Transverse colon (tissue), 4 donors: ENCODE data around the gene RPS14. TPM values are rescaled to one million over a fixed set of nuclear protein-coding genes. Genes with fewer than 3 reads are reported as not detected.
"Not testable (repeated sequence)": the region's sequence is repeated elsewhere in the genome, so short reads cannot be mapped to it uniquely, and the experiment has no call there.

ENCODE experiments used
- DNase-seq: peaks from one replicate; pipeline ENCODE4 v3.0.0-alpha.2; 2019
- H3K27ac ChIP-seq, 4 donors: fragments of 200-600 bp; sonication (generic); 2 replicates each; pipeline ENCODE4 v1.5.1; 2016 to 2018; ENCODE audit warnings: inconsistent platforms in 4 of 4
- H3K27me3 ChIP-seq: fragments of 200-600 bp; sonication (generic); 2 replicates; pipeline ENCODE4 v1.5.1; 2017; ENCODE audit warnings: inconsistent platforms
- H3K36me3 ChIP-seq, 4 donors: fragments of 200-600 bp; sonication (generic); 2 replicates each; pipeline ENCODE4 v1.5.1; 2017 to 2019; ENCODE audit warnings: inconsistent platforms in 4 of 4
- H3K4me1 ChIP-seq, 4 donors: fragments of 200-600 bp; sonication (generic); 2 replicates each; pipeline ENCODE4 v1.5.1; 2017 to 2020; ENCODE audit warnings: inconsistent platforms in 4 of 4
- H3K4me3 ChIP-seq, 4 donors: fragments of 200-600 bp; sonication (generic); 1 replicate in 1 of 4; 2 replicates in 3 of 4; pipeline versions ENCODE4 v1.5.1 to v1.6.1; 2017 to 2019; ENCODE audit warnings: inconsistent platforms in 4 of 4
- H3K9me3 ChIP-seq, 2 donors: fragments of 200-600 bp; sonication (generic); 2 replicates each; pipeline ENCODE4 v1.5.1; 2017 to 2019; ENCODE audit warnings: inconsistent platforms in 2 of 2
- CTCF ChIP-seq, 5 experiments: fragments of 200-600 bp in 3 of 5; fragments of 450-650 bp in 2 of 5; sonication (generic) in 3 of 5; IDR thresholded peaks; 1 replicate in 2 of 5; 2 replicates in 3 of 5; pipeline ENCODE4 v1.5.1; 2016 to 2017; ENCODE audit warnings: antibody characterized with exemption in 5 of 5, inconsistent platforms in 3 of 5, mild to moderate bottlenecking in 2 of 5, moderate library complexity in 1 of 5
- EP300 ChIP-seq: sonication (generic); formaldehyde crosslinking; IDR thresholded peaks from one replicate; pipeline ENCODE4 v1.6.1; 2017; ENCODE audit warnings: antibody characterized with exemption, low read depth
- POLR2A ChIP-seq: fragments of 450-650 bp; IDR thresholded peaks from one replicate; pipeline ENCODE4 v1.6.1; 2016; ENCODE audit warnings: antibody characterized with exemption, mild to moderate bottlenecking, moderate library complexity
- POLR2AphosphoS5 ChIP-seq, 3 donors: sonication (generic); formaldehyde crosslinking; IDR thresholded peaks; one replicate each; pipeline ENCODE4 v1.6.1; 2016; ENCODE audit warnings: antibody characterized with exemption in 3 of 3
- WGBS, 2 donors: methylation state at CpG; one replicate each; pipeline ENCODE4 v1.1.5; 2018; ENCODE audit warnings: low coverage in 1 of 2; 5-methylcytosine and 5-hydroxymethylcytosine counted together
- in situ Hi-C, 4 donors: fragments of 200-750 bp; cut with MboI; loops; one replicate each; pipeline versions ENCODE4 v1.15.0 to v1.15.1; 2017; ENCODE audit warnings: low sequenced_read_pairs in 3 of 4, low pct_ligation_motif_present in 1 of 4, low pct_unique_long_range_greater_than_20kb in 1 of 4
- intact Hi-C: fragments of 100-400 bp; cut with DNase I; formaldehyde crosslinking; loops from one replicate; pipeline ENCODE4 v1.15.1; 2023; ENCODE audit warnings: low total_unique reads
- total RNA-seq, 4 donors: library from RNA; depleted of rRNA; stranded (reverse); fragments of >200 nt; gene quantifications; one replicate each; pipeline ENCODE4 v1.1.0, GENCODE V29; 2016

The RPS14 gene
- total RNA-seq, 4 donors from 2014 or later, result 1,179 to 2,387 (median 1,878) TPM

- Histone ChIP-seq H3K27ac (no peak overlapping the region), H3K9me3 (no peaks in the 10 kb centered on the region), H3K4me1 (peaks cover 0 to 12% (median 10%) of the 10 kb centered on the region in 4 donors), H3K4me3 (no peak overlapping the region), H3K27me3 (no peaks in the 10 kb centered on the region), H3K36me3 (no peaks in the 10 kb centered on the region)
- WGBS, 2 donors, result 73 to 82% methylated on average over 4 to 5 of the region's 5 CpGs
- TF ChIP-seq EP300 (no peak), POLR2A (no peak), POLR2AphosphoS5 (IDR thresholded peaks at IDR 0.05) (no peak), CTCF (IDR thresholded peaks at IDR 0.05) (no peak)
- intact Hi-C loops (no loop called here), in situ Hi-C loops (loop anchor here (25.0 kb wide), 3 partner anchors 167 to 292 kb away; partner anchors contain the start of genes CDX1 (in 2 of the 4) and PDGFRB (in 2 of the 4))
- DNase-seq, result no peak
Measured at GRCh38 chr5:150429410-150429873, 20.1 kb downstream of the RPS14 start.

GRCh38 chr5:150428978-150429377 is 20.6 kb downstream of the RPS14 start:
- 74 to 93% methylated on average over 4 to 5 of the region's 5 CpGs for WGBS, 2 donors

GRCh38 chr5:150428106-150428876 is 21.2 kb downstream of the RPS14 start:
- Histone ChIP-seq H3K27me3 (no peaks in the 10 kb centered on the region), H3K4me1 (peaks cover 0 to 12% (median 10%) of the 10 kb centered on the region in 4 donors), H3K36me3 (no peaks in the 10 kb centered on the region), H3K4me3 (no peak overlapping the region), H3K27ac (peak overlapping the region; percentile 23 to 45 (median 32)), H3K9me3 (no peaks in the 10 kb centered on the region)
- TF ChIP-seq EP300 (no peak), CTCF (IDR thresholded peaks at IDR 0.05) (no peak), POLR2AphosphoS5 (IDR thresholded peaks at IDR 0.05) (no peak), POLR2A (no peak)
- intact Hi-C loops, result no loop called here
- 10 to 46% methylated on average over 9 to 18 of the region's 18 CpGs for WGBS, 2 donors
- peak; percentile 67 for DNase-seq
- in situ Hi-C loops, result loop anchor here (25.0 kb wide), 3 partner anchors 166 to 291 kb away; partner anchors contain the start of genes CDX1 (in 2 of the 4) and PDGFRB (in 2 of the 4)

More at GRCh38 chr5:150428978-150429377, 20.6 kb downstream of the RPS14 start:
- intact Hi-C loops, result no loop called here
- no peaks in the 10 kb centered on the region for H3K9me3 ChIP-seq
- H3K36me3 ChIP-seq, result no peaks in the 10 kb centered on the region
- no peak overlapping the region for H3K4me3 ChIP-seq
- no peaks in the 10 kb centered on the region for H3K27me3 ChIP-seq
- H3K27ac ChIP-seq, result peak overlapping the region in 3 of 4 donors; percentile 31 to 45 (median 32)
- H3K4me1 ChIP-seq, result peaks cover 0 to 12% (median 10%) of the 10 kb centered on the region in 4 donors
- in situ Hi-C loops, result loop anchor here (25.0 kb wide), 3 partner anchors 167 to 292 kb away; partner anchors contain the start of genes CDX1 (in 2 of the 4) and PDGFRB (in 2 of the 4)
- TF ChIP-seq POLR2A (no peak), CTCF (IDR thresholded peaks at IDR 0.05) (no peak), POLR2AphosphoS5 (IDR thresholded peaks at IDR 0.05) (no peak), EP300 (no peak)
- no peak for DNase-seq

GRCh38 chr5:150426165-150426564 is 23.4 kb downstream of the RPS14 start:
- H3K9me3 ChIP-seq, H3K36me3 ChIP-seq, intact Hi-C loops, H3K27ac ChIP-seq, H3K4me3 ChIP-seq, H3K27me3 ChIP-seq, DNase-seq: not testable (repeated sequence)
- in situ Hi-C loops, result loop anchor here (25.0 kb wide), 3 partner anchors 164 to 289 kb away; partner anchors contain the start of genes CDX1 (in 2 of the 4) and PDGFRB (in 2 of the 4)
- H3K4me1 ChIP-seq, result peaks cover 0 to 12% (median 10%) of the 10 kb centered on the region in 4 donors
- 93 to 94% methylated on average over 8 to 9 of the region's 9 CpGs for WGBS, 2 donors
